Calu3 (cell line): ENCODE measurements around the gene SLC38A6. TPM values are rescaled to one million over a fixed set of nuclear protein-coding genes. Genes with fewer than 3 reads are reported as not detected.

Source experiments
- BruUV-seq: library from RNA; stranded (reverse); fragments of 400-500 nt; replicated peaks from 2 replicates; lab custom pipeline; 2021; lab: Mats Ljungman, UMichigan
- CTCF ChIA-PET: fragments of 300-600 bp; sonication (Branson Sonifier 250); formaldehyde crosslinking; loops from one replicate; lab custom pipeline; 2022; ENCODE audit warnings: antibody characterized with exemption; lab: Charles Lee
- DNase-seq: peaks from one replicate; pipeline ENCODE4 v3.0.0; 2022
- H3K27ac Mint-ChIP-seq: one replicate; pipeline ENCODE4 v1.8.0; 2022; ENCODE audit warnings: mixed read lengths; ENCODE audit not compliant: unreplicated experiment
- H3K27me3 Mint-ChIP-seq: one replicate; pipeline ENCODE4 v1.8.0; 2022; ENCODE audit warnings: mixed read lengths; ENCODE audit not compliant: unreplicated experiment
- H3K36me3 Mint-ChIP-seq: one replicate; pipeline ENCODE4 v1.8.0; 2022; ENCODE audit warnings: mild to moderate bottlenecking, moderate library complexity, mixed read lengths; ENCODE audit not compliant: insufficient read depth, unreplicated experiment
- H3K4me1 Mint-ChIP-seq: one replicate; pipeline ENCODE4 v1.8.0; 2022; ENCODE audit warnings: mild to moderate bottlenecking, low read depth, mixed read lengths; ENCODE audit not compliant: unreplicated experiment
- H3K4me3 Mint-ChIP-seq: one replicate; pipeline ENCODE4 v1.8.0; 2022; ENCODE audit warnings: mild to moderate bottlenecking, low read depth, moderate library complexity, mixed read lengths; ENCODE audit not compliant: unreplicated experiment
- H3K9me3 Mint-ChIP-seq: one replicate; pipeline ENCODE4 v1.8.0; 2022; ENCODE audit warnings: low read depth, mixed read lengths; ENCODE audit not compliant: unreplicated experiment
- intact Hi-C: fragments of 100-400 bp; cut with micrococcal nuclease; formaldehyde crosslinking; loops from one replicate; pipeline ENCODE4 v1.10.0; 2022; ENCODE audit not compliant: unreplicated experiment
- total RNA-seq: library from RNA; stranded (reverse); gene quantifications from 2 replicates; pipeline ENCODE4 v1.2.3, GENCODE V29; 2022
- TF ChIP-seq, protein P1 (sequence below): fragments of 200-600 bp; IDR thresholded peaks from one replicate; pipeline ENCODE4 v1.8.0; 2022; ENCODE audit warnings: antibody characterized with exemption; ENCODE audit not compliant: unreplicated experiment

SLC38A6 gene
- total RNA-seq, 1 experiment from 2014 or later: 9.9 TPM

DNA sequence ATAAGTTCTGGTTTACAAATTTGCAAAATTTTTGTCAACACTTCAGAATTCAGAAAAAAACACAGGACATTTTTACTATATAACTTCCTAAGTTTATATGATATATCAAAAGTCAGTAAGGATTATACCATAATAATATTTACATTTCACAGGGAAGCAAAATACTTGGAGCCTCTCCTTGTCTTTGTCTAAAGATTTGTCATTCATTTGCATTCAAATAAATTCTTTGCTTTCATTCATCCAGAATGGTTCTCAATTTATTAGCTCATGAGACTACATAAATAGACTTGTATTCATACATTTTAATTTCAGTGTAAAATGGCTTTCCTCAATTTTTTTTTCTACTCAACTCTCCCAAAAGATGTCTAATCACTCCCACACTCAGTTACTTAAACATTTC lies 96.4 kb downstream of the SLC38A6 start:
- BruUV-seq: no TSS peak
- Mint-ChIP-seq H3K4me3 (no peak overlapping the region), H3K9me3 (no peaks in the 10 kb centered on the region), H3K36me3 (peaks cover 13% of the 10 kb centered on the region), H3K27ac (no peak overlapping the region), H3K4me1 (peaks cover 7% of the 10 kb centered on the region), H3K27me3 (no peaks in the 10 kb centered on the region)
- no peak for DNase-seq
- TF ChIP-seq, protein P1, sequence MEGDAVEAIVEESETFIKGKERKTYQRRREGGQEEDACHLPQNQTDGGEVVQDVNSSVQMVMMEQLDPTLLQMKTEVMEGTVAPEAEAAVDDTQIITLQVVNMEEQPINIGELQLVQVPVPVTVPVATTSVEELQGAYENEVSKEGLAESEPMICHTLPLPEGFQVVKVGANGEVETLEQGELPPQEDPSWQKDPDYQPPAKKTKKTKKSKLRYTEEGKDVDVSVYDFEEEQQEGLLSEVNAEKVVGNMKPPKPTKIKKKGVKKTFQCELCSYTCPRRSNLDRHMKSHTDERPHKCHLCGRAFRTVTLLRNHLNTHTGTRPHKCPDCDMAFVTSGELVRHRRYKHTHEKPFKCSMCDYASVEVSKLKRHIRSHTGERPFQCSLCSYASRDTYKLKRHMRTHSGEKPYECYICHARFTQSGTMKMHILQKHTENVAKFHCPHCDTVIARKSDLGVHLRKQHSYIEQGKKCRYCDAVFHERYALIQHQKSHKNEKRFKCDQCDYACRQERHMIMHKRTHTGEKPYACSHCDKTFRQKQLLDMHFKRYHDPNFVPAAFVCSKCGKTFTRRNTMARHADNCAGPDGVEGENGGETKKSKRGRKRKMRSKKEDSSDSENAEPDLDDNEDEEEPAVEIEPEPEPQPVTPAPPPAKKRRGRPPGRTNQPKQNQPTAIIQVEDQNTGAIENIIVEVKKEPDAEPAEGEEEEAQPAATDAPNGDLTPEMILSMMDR: no peak
- intact Hi-C loops: no loop called here
- CTCF ChIA-PET: no interaction called here

DNA sequence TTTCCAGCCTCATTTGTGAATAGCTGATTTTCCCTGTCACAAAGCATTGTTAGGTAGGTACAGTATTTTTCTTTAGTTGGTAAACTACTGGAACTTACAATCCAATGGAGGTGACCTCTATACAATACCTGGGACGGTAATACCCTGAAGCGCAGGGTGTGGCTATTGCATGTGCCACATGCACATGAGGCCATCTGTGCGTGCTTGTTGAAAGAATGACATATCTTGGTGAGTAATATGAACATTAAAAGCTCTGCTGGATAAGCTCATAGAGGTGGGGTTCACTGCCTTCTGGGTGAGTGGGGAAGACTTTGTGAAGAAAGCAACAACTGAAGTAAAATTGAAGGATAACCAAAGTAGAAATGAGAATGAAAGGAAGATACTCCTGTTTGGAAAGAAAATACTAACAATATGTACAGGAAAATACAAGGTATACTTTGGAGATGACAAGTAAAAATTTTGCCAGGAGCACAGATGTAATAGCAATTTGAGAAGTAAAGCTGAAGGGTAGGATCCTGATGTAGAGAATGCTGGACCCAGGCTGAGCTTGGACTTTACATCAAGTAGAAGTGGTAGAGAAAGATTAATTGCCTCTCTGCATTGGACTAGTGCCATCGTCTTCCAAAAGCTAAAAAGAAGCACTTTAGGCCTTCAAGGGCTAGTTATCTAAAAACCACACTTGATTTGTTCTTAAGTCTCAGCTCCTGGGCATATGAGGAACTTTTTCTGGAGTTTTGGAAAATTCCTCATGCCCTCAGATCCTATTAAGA lies 97.1 kb downstream of the SLC38A6 start:
- no TSS peak for BruUV-seq
- Mint-ChIP-seq H3K4me1 (peaks cover 7% of the 10 kb centered on the region), H3K27me3 (no peaks in the 10 kb centered on the region), H3K36me3 (peaks cover 16% of the 10 kb centered on the region), H3K27ac (no peak overlapping the region), H3K4me3 (no peak overlapping the region), H3K9me3 (no peaks in the 10 kb centered on the region)
- intact Hi-C loops: no loop called here
- no peak for DNase-seq
- TF ChIP-seq, protein P1: no peak
- CTCF ChIA-PET: interaction anchor here (0.8 kb wide), 1 partner anchor 16 kb away, joined by 3 read pairs; no protein-coding TSS in a partner anchor

- no TSS peak for BruUV-seq
- CTCF ChIA-PET: no interaction called here
- Mint-ChIP-seq H3K4me1 (peaks cover 7% of the 10 kb centered on the region), H3K27me3 (no peaks in the 10 kb centered on the region), H3K9me3 (peaks cover 3% of the 10 kb centered on the region), H3K36me3 (peaks cover 21% of the 10 kb centered on the region), H3K27ac (no peak overlapping the region), H3K4me3 (no peak overlapping the region)
- no peak for DNase-seq
- intact Hi-C loops: no loop called here
- TF ChIP-seq, protein P1: no peak
These were observed 99.6 kb downstream of the SLC38A6 start for GRCh38 chr14:61080591-61081010.

GRCh38 chr14:61088081-61088480 lies 107.0 kb downstream of the SLC38A6 start:
- CTCF ChIA-PET: interaction anchor here (0.5 kb wide), 2 partner anchors 531 to 885 kb away, joined by 3 to 5 read pairs; no protein-coding TSS in a partner anchor
- Mint-ChIP-seq H3K27ac (no peak overlapping the region), H3K4me3 (no peak overlapping the region), H3K9me3 (peaks cover 4% of the 10 kb centered on the region), H3K4me1 (no peaks in the 10 kb centered on the region), H3K27me3 (no peaks in the 10 kb centered on the region), H3K36me3 (peaks cover 5% of the 10 kb centered on the region)
- BruUV-seq: no TSS peak
- TF ChIP-seq, protein P1: no peak
- intact Hi-C loops: no loop called here
- no peak for DNase-seq
